Measurements from ENCODE around the gene CBY2. TPM values are rescaled to one million over a fixed set of nuclear protein-coding genes. Genes with fewer than 3 reads are reported as not detected.

CBY2 gene
- total RNA-seq, 2 donors from 2014 or later, result 3.4 TPM; not detected in 1

GRCh38 chr13:45714170-45714569, 12.1 kb downstream of the CBY2 start:
- Histone ChIP-seq H3K4me1 (replicated peaks) (no peaks in the 10 kb centered on the region), H3K27ac (no peak overlapping the region), H3K36me3 (no peaks in the 10 kb centered on the region), H3K4me3 (no peak overlapping the region), H3K9me3 (no peaks in the 10 kb centered on the region), H3K27me3 (replicated peaks; ENCODE audit: insufficient read depth) (no peaks in the 10 kb centered on the region)
- intact Hi-C loops (cut with DNase I), result no loop called here
- TF ChIP-seq POLR2A (IDR thresholded peaks at IDR 0.05) (no peak), POLR2AphosphoS5 (IDR thresholded peaks at IDR 0.05) (no peak)
- TF ChIP-seq, protein P1, sequence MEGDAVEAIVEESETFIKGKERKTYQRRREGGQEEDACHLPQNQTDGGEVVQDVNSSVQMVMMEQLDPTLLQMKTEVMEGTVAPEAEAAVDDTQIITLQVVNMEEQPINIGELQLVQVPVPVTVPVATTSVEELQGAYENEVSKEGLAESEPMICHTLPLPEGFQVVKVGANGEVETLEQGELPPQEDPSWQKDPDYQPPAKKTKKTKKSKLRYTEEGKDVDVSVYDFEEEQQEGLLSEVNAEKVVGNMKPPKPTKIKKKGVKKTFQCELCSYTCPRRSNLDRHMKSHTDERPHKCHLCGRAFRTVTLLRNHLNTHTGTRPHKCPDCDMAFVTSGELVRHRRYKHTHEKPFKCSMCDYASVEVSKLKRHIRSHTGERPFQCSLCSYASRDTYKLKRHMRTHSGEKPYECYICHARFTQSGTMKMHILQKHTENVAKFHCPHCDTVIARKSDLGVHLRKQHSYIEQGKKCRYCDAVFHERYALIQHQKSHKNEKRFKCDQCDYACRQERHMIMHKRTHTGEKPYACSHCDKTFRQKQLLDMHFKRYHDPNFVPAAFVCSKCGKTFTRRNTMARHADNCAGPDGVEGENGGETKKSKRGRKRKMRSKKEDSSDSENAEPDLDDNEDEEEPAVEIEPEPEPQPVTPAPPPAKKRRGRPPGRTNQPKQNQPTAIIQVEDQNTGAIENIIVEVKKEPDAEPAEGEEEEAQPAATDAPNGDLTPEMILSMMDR (IDR thresholded peaks at IDR 0.05), result no peak
- DNase-seq (ENCODE audit: low spot score), result no peak
- whole genome bisulfite sequencing, result 96% methylated on average over 18 of the region's 18 CpGs

DNA sequence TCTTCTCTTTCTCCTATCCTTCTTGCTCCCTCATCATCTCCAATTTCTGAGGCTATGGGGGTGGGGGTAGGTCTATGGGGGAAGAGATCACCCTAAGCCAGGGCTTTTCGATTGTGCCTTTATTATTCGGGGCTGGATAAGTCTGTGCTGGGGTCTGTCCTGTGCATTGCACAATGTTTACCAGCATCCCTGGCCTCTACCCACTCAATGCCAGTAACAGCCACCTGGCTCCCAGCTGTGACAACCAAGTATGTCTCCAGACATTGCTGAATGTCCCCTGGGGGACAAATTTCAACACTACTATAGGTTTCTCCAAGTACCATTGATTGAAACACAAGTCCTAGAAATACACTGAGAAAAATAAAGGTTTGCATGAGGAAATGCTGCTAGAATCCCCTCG, 13.2 kb downstream of the CBY2 start:
- no peak overlapping the region for H3K27ac ChIP-seq
- intact Hi-C loops (cut with DNase I), result no loop called here
- WGBS, result 88% methylated on average over 3 of the region's 3 CpGs
- no peaks in the 10 kb centered on the region for H3K36me3 ChIP-seq
- no peak for TF ChIP-seq POLR2AphosphoS5 (IDR thresholded peaks at IDR 0.05)
- TF ChIP-seq, protein P1 (IDR thresholded peaks at IDR 0.05), result no peak
- no peak for TF ChIP-seq POLR2A (IDR thresholded peaks at IDR 0.05)
- H3K4me1 ChIP-seq (replicated peaks), result no peaks in the 10 kb centered on the region
- peaks cover 2% of the 10 kb centered on the region for H3K27me3 ChIP-seq (replicated peaks; ENCODE audit: insufficient read depth)
- H3K4me3 ChIP-seq, result no peak overlapping the region
- DNase-seq (ENCODE audit: low spot score), result no peak
- H3K9me3 ChIP-seq, result no peaks in the 10 kb centered on the region

DNA sequence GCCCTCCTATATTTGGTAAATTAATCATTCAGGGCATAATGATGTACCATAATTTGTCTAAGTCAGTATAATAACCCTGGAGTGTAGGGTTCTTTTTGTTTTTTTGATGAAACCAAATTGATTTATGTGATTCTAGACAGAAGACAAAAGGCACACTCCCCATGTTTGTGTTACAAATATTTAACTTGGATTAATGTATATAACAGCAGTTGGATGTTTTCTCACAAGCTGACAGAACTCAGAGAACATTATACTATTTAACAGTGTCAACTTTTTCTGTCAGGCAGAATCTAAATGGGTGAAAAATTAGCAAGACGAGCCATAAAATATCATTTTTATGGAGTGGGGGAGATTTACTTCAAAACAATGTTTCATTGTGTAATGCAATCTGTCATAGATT, 15.2 kb downstream of the CBY2 start:
- TF ChIP-seq, protein P1 (IDR thresholded peaks at IDR 0.05), result no peak
- TF ChIP-seq POLR2A (IDR thresholded peaks at IDR 0.05) (no peak), POLR2AphosphoS5 (IDR thresholded peaks at IDR 0.05) (no peak)
- Histone ChIP-seq H3K36me3 (no peaks in the 10 kb centered on the region), H3K9me3 (no peaks in the 10 kb centered on the region), H3K27ac (no peak overlapping the region), H3K27me3 (replicated peaks; ENCODE audit: insufficient read depth) (peaks cover 2% of the 10 kb centered on the region), H3K4me1 (replicated peaks) (no peaks in the 10 kb centered on the region), H3K4me3 (no peak overlapping the region)
- DNase-seq (ENCODE audit: low spot score), result no peak
- WGBS, result 27% methylated on average over 1 of the region's 1 CpG
- intact Hi-C loops (cut with DNase I), result no loop called here

DNA sequence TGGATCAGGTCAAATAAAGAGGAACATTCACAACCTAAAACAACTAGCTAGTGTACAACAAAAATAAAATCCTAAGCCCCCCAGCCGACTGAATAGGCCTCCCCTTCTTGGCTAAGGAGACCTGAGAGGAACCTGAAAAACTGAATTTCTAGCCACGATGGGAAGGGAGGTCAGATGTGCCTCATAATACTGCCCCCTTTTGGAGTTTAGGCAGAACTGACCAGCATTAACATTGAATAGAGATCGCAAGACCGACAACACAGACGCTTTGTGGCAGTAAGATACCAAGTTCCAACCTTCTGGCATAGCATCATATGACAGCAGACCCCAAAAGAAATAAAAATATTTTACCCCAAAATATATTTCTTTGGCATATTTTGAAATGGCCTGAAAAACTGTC, 15.9 kb downstream of the CBY2 start:
- Histone ChIP-seq H3K9me3 (no peaks in the 10 kb centered on the region), H3K27me3 (replicated peaks; ENCODE audit: insufficient read depth) (peaks cover 2% of the 10 kb centered on the region), H3K4me1 (replicated peaks) (no peaks in the 10 kb centered on the region), H3K4me3 (no peak overlapping the region), H3K36me3 (no peaks in the 10 kb centered on the region), H3K27ac (no peak overlapping the region)
- intact Hi-C loops (cut with DNase I), result no loop called here
- 59% methylated on average over 5 of the region's 5 CpGs for WGBS
- no peak for DNase-seq (ENCODE audit: low spot score)
- TF ChIP-seq, protein P1 (IDR thresholded peaks at IDR 0.05), result no peak
- TF ChIP-seq POLR2A (IDR thresholded peaks at IDR 0.05) (no peak), POLR2AphosphoS5 (IDR thresholded peaks at IDR 0.05) (no peak)

- H3K27me3 ChIP-seq (replicated peaks; ENCODE audit: insufficient read depth), result peaks cover 2% of the 10 kb centered on the region
- no peak for DNase-seq (ENCODE audit: low spot score)
- no peak for TF ChIP-seq POLR2AphosphoS5 (IDR thresholded peaks at IDR 0.05)
- TF ChIP-seq POLR2A (IDR thresholded peaks at IDR 0.05), result no peak
- TF ChIP-seq, protein P1 (IDR thresholded peaks at IDR 0.05), result no peak
- H3K4me3 ChIP-seq, result no peak overlapping the region
- H3K4me1 ChIP-seq (replicated peaks), result no peaks in the 10 kb centered on the region
- intact Hi-C loops (cut with DNase I), result no loop called here
- H3K36me3 ChIP-seq, result no peaks in the 10 kb centered on the region
- no peaks in the 10 kb centered on the region for H3K9me3 ChIP-seq
- 75% methylated on average over 1 of the region's 1 CpG for WGBS
- H3K27ac ChIP-seq, result no peak overlapping the region
Measured at GRCh38 chr13:45718992-45719391, 16.9 kb downstream of the CBY2 start.
